Parathyroid adenoma (tissue), 2 donors: ENCODE results near the gene MRPL44.

Experiments used
- H2AFZ ChIP-seq: fragments of 300-600 bp; sonication (generic); one replicate; pipeline ENCODE4 v1.7.0; 2017; ENCODE audit warnings: antibody characterized with exemption, mild to moderate bottlenecking
- H3K27ac ChIP-seq: fragments of 300-600 bp; sonication (generic); one replicate; pipeline ENCODE4 v1.7.0; 2017
- H3K27me3 ChIP-seq: fragments of 300-600 bp; sonication (generic); one replicate; pipeline ENCODE4 v1.7.0; 2017; ENCODE audit warnings: low read length; ENCODE audit not compliant: control insufficient read depth, insufficient read depth
- H3K36me3 ChIP-seq: fragments of 300-600 bp; sonication (generic); one replicate; pipeline ENCODE4 v1.7.0; 2017; ENCODE audit warnings: low read length; ENCODE audit not compliant: control insufficient read depth, insufficient read depth
- H3K4me1 ChIP-seq: fragments of 300-600 bp; sonication (generic); one replicate; pipeline ENCODE4 v1.7.0; 2017; ENCODE audit warnings: control low read depth
- H3K4me2 ChIP-seq: fragments of 300-600 bp; sonication (generic); one replicate; pipeline ENCODE4 v1.7.0; 2017; ENCODE audit warnings: low read length
- H3K4me3 ChIP-seq: fragments of 300-600 bp; sonication (generic); one replicate; pipeline ENCODE4 v1.7.0; 2017; ENCODE audit warnings: low read depth, low read length
- H3K79me2 ChIP-seq: fragments of 300-600 bp; sonication (generic); one replicate; pipeline ENCODE4 v1.7.0; 2017; ENCODE audit warnings: control low read depth
- H3K9ac ChIP-seq: fragments of 300-600 bp; sonication (generic); one replicate; pipeline ENCODE4 v1.7.0; 2017; ENCODE audit warnings: mild to moderate bottlenecking
- H3K9me3 ChIP-seq: fragments of 300-600 bp; sonication (generic); one replicate; pipeline ENCODE4 v1.7.0; 2017; ENCODE audit warnings: low read length; ENCODE audit not compliant: control insufficient read depth
- TF ChIP-seq, protein P1 (sequence below): fragments of 300-600 bp; sonication (generic); IDR thresholded peaks from one replicate; pipeline ENCODE4 v1.7.0; 2017; ENCODE audit warnings: antibody characterized with exemption, mild to moderate bottlenecking
- donor health status: primary hyperparathyroidism.

Gene MRPL44

GRCh38 chr2:223973606-223974005, 16.3 kb downstream of the MRPL44 start:
- Histone ChIP-seq H2AFZ (no peak overlapping the region), H3K9me3 (no peaks in the 10 kb centered on the region), H3K27me3 (no peaks in the 10 kb centered on the region), H3K27ac (no peak overlapping the region), H3K79me2 (no peaks in the 10 kb centered on the region), H3K4me1 (no peaks in the 10 kb centered on the region), H3K4me3 (no peak overlapping the region), H3K4me2 (no peak overlapping the region), H3K9ac (no peak overlapping the region), H3K36me3 (no peaks in the 10 kb centered on the region)
- TF ChIP-seq, protein P1, sequence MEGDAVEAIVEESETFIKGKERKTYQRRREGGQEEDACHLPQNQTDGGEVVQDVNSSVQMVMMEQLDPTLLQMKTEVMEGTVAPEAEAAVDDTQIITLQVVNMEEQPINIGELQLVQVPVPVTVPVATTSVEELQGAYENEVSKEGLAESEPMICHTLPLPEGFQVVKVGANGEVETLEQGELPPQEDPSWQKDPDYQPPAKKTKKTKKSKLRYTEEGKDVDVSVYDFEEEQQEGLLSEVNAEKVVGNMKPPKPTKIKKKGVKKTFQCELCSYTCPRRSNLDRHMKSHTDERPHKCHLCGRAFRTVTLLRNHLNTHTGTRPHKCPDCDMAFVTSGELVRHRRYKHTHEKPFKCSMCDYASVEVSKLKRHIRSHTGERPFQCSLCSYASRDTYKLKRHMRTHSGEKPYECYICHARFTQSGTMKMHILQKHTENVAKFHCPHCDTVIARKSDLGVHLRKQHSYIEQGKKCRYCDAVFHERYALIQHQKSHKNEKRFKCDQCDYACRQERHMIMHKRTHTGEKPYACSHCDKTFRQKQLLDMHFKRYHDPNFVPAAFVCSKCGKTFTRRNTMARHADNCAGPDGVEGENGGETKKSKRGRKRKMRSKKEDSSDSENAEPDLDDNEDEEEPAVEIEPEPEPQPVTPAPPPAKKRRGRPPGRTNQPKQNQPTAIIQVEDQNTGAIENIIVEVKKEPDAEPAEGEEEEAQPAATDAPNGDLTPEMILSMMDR, result no peak

DNA sequence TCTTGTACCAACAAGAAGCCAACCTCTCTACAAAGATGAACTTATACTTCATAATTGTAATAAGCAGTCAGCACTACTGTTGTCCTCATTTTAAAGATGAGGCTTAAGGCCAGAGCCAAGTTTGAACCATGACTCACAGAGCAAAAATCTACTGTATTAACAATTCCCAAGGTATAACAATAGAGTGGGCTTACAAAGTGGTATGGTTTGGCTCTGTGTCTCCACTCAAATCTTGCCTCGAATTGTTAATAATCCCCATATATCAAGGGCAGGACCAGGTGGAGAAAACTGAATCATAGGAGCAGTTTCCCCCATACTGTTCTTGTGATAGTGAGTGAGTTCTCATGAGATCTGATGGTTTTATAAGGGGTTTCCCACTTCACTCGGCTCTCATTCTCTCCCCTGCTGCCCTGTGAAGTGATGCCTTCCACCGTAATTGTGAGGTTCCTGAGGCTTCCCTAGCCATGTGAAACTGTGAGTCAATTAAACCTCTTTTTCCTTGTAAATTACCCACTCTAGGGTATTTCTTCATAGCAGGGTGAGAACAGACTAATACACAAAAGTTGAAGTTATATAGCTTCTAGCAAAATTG, 19.5 kb downstream of the MRPL44 start:
- no peaks in the 10 kb centered on the region for H3K79me2 ChIP-seq
- H3K9ac ChIP-seq, result no peak overlapping the region
- TF ChIP-seq, protein P1, result no peak
- no peaks in the 10 kb centered on the region for H3K9me3 ChIP-seq
- no peak overlapping the region for H3K27ac ChIP-seq
- no peak overlapping the region for H3K4me2 ChIP-seq
- H3K36me3 ChIP-seq, result no peaks in the 10 kb centered on the region
- H2AFZ ChIP-seq, result no peak overlapping the region
- no peaks in the 10 kb centered on the region for H3K4me1 ChIP-seq
- H3K27me3 ChIP-seq, result no peaks in the 10 kb centered on the region
- no peak overlapping the region for H3K4me3 ChIP-seq

- Histone ChIP-seq H3K27ac (no peak overlapping the region), H3K27me3 (no peaks in the 10 kb centered on the region), H3K4me3 (no peak overlapping the region), H3K4me1 (no peaks in the 10 kb centered on the region), H3K9me3 (no peaks in the 10 kb centered on the region), H3K36me3 (no peaks in the 10 kb centered on the region), H3K4me2 (no peak overlapping the region), H2AFZ (no peak overlapping the region), H3K9ac (no peak overlapping the region), H3K79me2 (no peaks in the 10 kb centered on the region)
- TF ChIP-seq, protein P1, result no peak
These were observed 21.2 kb downstream of the MRPL44 start for GRCh38 chr2:223978451-223978850.

GRCh38 chr2:223979730-223980396, 22.6 kb downstream of the MRPL44 start:
- H3K9ac ChIP-seq, result no peak overlapping the region
- no peak overlapping the region for H2AFZ ChIP-seq
- H3K4me1 ChIP-seq, result no peaks in the 10 kb centered on the region
- H3K4me3 ChIP-seq, result no peak overlapping the region
- no peaks in the 10 kb centered on the region for H3K9me3 ChIP-seq
- TF ChIP-seq, protein P1, result no peak
- H3K4me2 ChIP-seq, result no peak overlapping the region
- H3K79me2 ChIP-seq, result no peaks in the 10 kb centered on the region
- no peaks in the 10 kb centered on the region for H3K36me3 ChIP-seq
- H3K27ac ChIP-seq, result no peak overlapping the region
- H3K27me3 ChIP-seq, result no peaks in the 10 kb centered on the region

DNA sequence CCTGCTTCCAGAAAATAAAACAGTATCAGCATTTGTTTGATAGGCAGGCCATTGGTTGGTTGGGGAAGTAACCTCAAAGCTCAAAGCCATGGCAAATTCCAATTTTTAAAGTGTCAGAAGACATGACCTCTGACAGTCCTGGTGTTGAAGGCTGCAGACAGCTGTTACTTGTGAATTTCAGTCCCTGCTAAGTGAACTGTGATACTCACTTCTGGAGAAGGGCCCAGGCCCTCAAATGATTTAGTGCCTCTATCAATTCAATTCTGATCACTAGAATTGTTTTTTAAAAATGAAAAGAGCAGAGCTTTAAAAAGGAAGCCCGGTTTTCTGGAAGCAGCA, 23.1 kb downstream of the MRPL44 start:
- H3K27me3 ChIP-seq, result no peaks in the 10 kb centered on the region
- H3K27ac ChIP-seq, result no peak overlapping the region
- H3K9me3 ChIP-seq, result no peaks in the 10 kb centered on the region
- no peak overlapping the region for H3K9ac ChIP-seq
- no peak overlapping the region for H3K4me2 ChIP-seq
- no peak overlapping the region for H2AFZ ChIP-seq
- H3K4me3 ChIP-seq, result no peak overlapping the region
- no peaks in the 10 kb centered on the region for H3K4me1 ChIP-seq
- TF ChIP-seq, protein P1, result no peak
- H3K36me3 ChIP-seq, result no peaks in the 10 kb centered on the region
- H3K79me2 ChIP-seq, result no peaks in the 10 kb centered on the region
